ENCODE data around the gene ADTRP. TPM values are rescaled to one million over a fixed set of nuclear protein-coding genes. Genes with fewer than 3 reads are reported as not detected.
A peak's percentile ranks its signal among the peaks of the same experiment; 100 is the strongest.

The ADTRP gene
- total RNA-seq, 3 donors from 2014 or later: 68.5 to 239 (median 91.9) TPM

- no peak overlapping the region for H3K4me3 ChIP-seq
- H3K9me3 ChIP-seq: no peaks in the 10 kb centered on the region
- ATAC-seq (peak; percentile 95), DNase-seq (peak; percentile 90 to 93 (median 91))
- intact Hi-C loops (cut with DNase I, micrococcal nuclease): no loop called here
- TF ChIP-seq CTCF (IDR thresholded peaks at IDR 0.05): no peak
- H3K36me3 ChIP-seq (ENCODE audit: low read depth): no peaks in the 10 kb centered on the region
- peaks cover 18% of the 10 kb centered on the region for H3K4me1 ChIP-seq (ENCODE audit: low read depth)
Measured at GRCh38 chr6:11770546-11771466, 7.8 kb downstream of the ADTRP start.

- Histone ChIP-seq H3K36me3 (ENCODE audit: low read depth) (no peaks in the 10 kb centered on the region), H3K4me3 (no peak overlapping the region), H3K4me1 (ENCODE audit: low read depth) (peaks cover 18% of the 10 kb centered on the region), H3K9me3 (no peaks in the 10 kb centered on the region)
- intact Hi-C loops (cut with DNase I, micrococcal nuclease): no loop called here
- peak; percentile 49 for ATAC-seq
- peak in 2 of 3 donors; percentile 56 to 59 for DNase-seq
- no peak for TF ChIP-seq CTCF (IDR thresholded peaks at IDR 0.05)
Measured at GRCh38 chr6:11769811-11770545, 8.6 kb downstream of the ADTRP start.

- H3K4me1 ChIP-seq (ENCODE audit: low read depth): peaks cover 18% of the 10 kb centered on the region
- H3K36me3 ChIP-seq (ENCODE audit: low read depth): no peaks in the 10 kb centered on the region
- DNase-seq: no peak
- no peak overlapping the region for H3K4me3 ChIP-seq
- intact Hi-C loops (cut with DNase I, micrococcal nuclease): no loop called here
- ATAC-seq: no peak
- TF ChIP-seq CTCF (IDR thresholded peaks at IDR 0.05): no peak
- no peaks in the 10 kb centered on the region for H3K9me3 ChIP-seq
Measured at GRCh38 chr6:11769244-11769643, 9.4 kb downstream of the ADTRP start.

GRCh38 chr6:11767978-11768756 lies 10.4 kb downstream of the ADTRP start:
- DNase-seq (no peak), ATAC-seq (no peak)
- no peaks in the 10 kb centered on the region for H3K36me3 ChIP-seq (ENCODE audit: low read depth)
- H3K4me1 ChIP-seq (ENCODE audit: low read depth): peaks cover 25% of the 10 kb centered on the region
- no peak for TF ChIP-seq CTCF (IDR thresholded peaks at IDR 0.05)
- H3K9me3 ChIP-seq: no peaks in the 10 kb centered on the region
- intact Hi-C loops (cut with DNase I, micrococcal nuclease): no loop called here
- no peak overlapping the region for H3K4me3 ChIP-seq

- Histone ChIP-seq H3K36me3 (ENCODE audit: low read depth) (no peaks in the 10 kb centered on the region), H3K4me1 (ENCODE audit: low read depth) (peaks cover 32% of the 10 kb centered on the region), H3K9me3 (no peaks in the 10 kb centered on the region), H3K4me3 (no peak overlapping the region)
- intact Hi-C loops (cut with DNase I, micrococcal nuclease): no loop called here
- DNase-seq (no peak), ATAC-seq (no peak)
- TF ChIP-seq CTCF (IDR thresholded peaks at IDR 0.05): no peak
Measured at GRCh38 chr6:11767458-11767857, 11.1 kb downstream of the ADTRP start.
